ENCODE measurements around the gene HM13.
"Not testable (repeated sequence)": the region's sequence is repeated elsewhere in the genome, so short reads cannot be mapped to it uniquely, and the experiment has no call there.

Gene HM13

GRCh38 chr20:31543966-31544598, 29.8 kb downstream of the HM13 start:
- no peak for DNase-seq

- no peak for DNase-seq
Measured at GRCh38 chr20:31544600-31544999, 30.4 kb downstream of the HM13 start.

GRCh38 chr20:31545621-31546040, 31.4 kb downstream of the HM13 start:
- DNase-seq: not testable (repeated sequence)

- DNase-seq: no peak
Measured at GRCh38 chr20:31547017-31547675, 32.9 kb downstream of the HM13 start.

- no peak for DNase-seq
Measured at GRCh38 chr20:31547720-31548298, 33.6 kb downstream of the HM13 start.

- DNase-seq: no peak
Measured at GRCh38 chr20:31548820-31549512, 34.7 kb downstream of the HM13 start.

GRCh38 chr20:31549513-31549880, 35.3 kb downstream of the HM13 start:
- DNase-seq: no peak

GRCh38 chr20:31550099-31550498, 35.9 kb downstream of the HM13 start:
- DNase-seq: no peak

- no peak for DNase-seq
Measured at GRCh38 chr20:31551163-31552081, 37.2 kb downstream of the HM13 start.

GRCh38 chr20:31555203-31555775, 41.0 kb downstream of the HM13 start:
- no peak for DNase-seq

- DNase-seq: no peak
Measured at GRCh38 chr20:31559704-31560093, 45.5 kb downstream of the HM13 start.

- no peak for DNase-seq
Measured at GRCh38 chr20:31560094-31560745, 46.0 kb downstream of the HM13 start.

GRCh38 chr20:31560746-31561598, 46.7 kb downstream of the HM13 start:
- DNase-seq: no peak

GRCh38 chr20:31562241-31562640, 48.0 kb downstream of the HM13 start:
- no peak for DNase-seq

- no peak for DNase-seq
Measured at GRCh38 chr20:31564284-31564683, 50.0 kb downstream of the HM13 start.

GRCh38 chr20:31565699-31566318, 51.6 kb downstream of the HM13 start:
- DNase-seq: no peak

GRCh38 chr20:31566319-31566657, 52.0 kb downstream of the HM13 start:
- DNase-seq: no peak

- no peak for DNase-seq
Measured at GRCh38 chr20:31566658-31567379, 52.6 kb downstream of the HM13 start.

- no peak for DNase-seq
Measured at GRCh38 chr20:31567380-31567720, 53.1 kb downstream of the HM13 start.
